ENCODE data around the gene TFPI. TPM values are rescaled to one million over a fixed set of nuclear protein-coding genes. Genes with fewer than 3 reads are reported as not detected.

Gene TFPI
- total and polyA plus RNA-seq, 10 of the 15 experiments (the other 5 are each of a cell fraction or from before 2014, with no cell fraction given) = 0.07 to 0.59 (median 0.34) TPM

DNA sequence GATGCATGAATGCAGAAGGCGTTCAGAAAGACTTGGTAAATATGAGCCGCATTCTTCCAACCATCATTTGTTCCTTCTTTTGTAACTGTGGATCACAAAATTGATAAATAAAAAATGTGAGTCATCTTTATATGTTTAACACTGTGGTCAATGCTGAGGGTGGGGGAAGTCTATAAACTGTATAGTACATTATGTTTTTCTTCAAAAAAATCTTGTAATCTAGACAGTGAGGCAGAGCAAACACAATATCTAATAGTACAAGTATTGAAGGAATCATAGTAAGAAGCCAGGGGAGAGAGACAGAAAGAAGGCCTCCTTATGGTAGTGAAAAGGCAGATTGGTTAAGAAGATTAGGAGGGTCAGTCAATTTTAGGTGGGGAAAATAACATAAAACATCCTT, 75.5 kb downstream of the TFPI start (continued):
- TF ChIP-seq SMAD5 (IDR thresholded peaks at IDR 0.05; ENCODE audit: low read depth) = no peak
- TF ChIP-seq, protein P1, sequence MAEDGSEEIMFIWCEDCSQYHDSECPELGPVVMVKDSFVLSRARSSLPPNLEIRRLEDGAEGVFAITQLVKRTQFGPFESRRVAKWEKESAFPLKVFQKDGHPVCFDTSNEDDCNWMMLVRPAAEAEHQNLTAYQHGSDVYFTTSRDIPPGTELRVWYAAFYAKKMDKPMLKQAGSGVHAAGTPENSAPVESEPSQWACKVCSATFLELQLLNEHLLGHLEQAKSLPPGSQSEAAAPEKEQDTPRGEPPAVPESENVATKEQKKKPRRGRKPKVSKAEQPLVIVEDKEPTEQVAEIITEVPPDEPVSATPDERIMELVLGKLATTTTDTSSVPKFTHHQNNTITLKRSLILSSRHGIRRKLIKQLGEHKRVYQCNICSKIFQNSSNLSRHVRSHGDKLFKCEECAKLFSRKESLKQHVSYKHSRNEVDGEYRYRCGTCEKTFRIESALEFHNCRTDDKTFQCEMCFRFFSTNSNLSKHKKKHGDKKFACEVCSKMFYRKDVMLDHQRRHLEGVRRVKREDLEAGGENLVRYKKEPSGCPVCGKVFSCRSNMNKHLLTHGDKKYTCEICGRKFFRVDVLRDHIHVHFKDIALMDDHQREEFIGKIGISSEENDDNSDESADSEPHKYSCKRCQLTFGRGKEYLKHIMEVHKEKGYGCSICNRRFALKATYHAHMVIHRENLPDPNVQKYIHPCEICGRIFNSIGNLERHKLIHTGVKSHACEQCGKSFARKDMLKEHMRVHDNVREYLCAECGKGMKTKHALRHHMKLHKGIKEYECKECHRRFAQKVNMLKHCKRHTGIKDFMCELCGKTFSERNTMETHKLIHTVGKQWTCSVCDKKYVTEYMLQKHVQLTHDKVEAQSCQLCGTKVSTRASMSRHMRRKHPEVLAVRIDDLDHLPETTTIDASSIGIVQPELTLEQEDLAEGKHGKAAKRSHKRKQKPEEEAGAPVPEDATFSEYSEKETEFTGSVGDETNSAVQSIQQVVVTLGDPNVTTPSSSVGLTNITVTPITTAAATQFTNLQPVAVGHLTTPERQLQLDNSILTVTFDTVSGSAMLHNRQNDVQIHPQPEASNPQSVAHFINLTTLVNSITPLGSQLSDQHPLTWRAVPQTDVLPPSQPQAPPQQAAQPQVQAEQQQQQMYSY (CRISPR knock-in tag; IDR thresholded peaks at IDR 0.05) = no peak

DNA sequence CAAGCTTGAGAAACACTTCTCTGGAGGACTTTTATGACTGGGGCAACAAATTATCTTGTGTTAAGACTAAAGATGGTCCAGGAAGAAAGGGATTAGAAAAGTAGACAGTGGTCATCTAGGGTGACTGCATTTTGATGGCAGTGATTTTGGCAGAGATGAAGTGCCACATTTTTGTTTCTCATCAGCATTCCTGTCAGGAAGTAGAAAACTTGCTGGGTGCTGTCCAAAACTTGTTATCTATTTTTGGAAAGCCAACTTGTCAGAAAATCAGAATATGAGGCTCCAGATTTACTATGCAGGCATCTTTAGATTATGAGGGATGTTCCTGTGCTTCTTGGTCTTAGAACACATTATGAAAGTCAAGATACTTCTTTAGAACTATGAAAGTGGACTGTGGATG, 77.2 kb downstream of the TFPI start:
- no peak overlapping the region for H2AFZ ChIP-seq (ENCODE audit: control insufficient read depth, low read depth, low read length)

More for the DNA sequence above, 77.2 kb downstream of the TFPI start:
- ChIA-PET POLR2A (no interaction called here), RAD21 (ENCODE audit: unreplicated experiment) (interaction anchor here (0.8 to 1.1 kb wide), 2 partner anchors 23 to 24 kb away, joined by 3 read pairs; no protein-coding TSS in a partner anchor), CTCF (interaction anchor here (1.2 to 1.4 kb wide), 3 partner anchors 22 to 614 kb away, joined by 3 to 7 read pairs (median 3); no protein-coding TSS in a partner anchor), SMC1A (ENCODE audit: uncharacterized antibody, unreplicated experiment) (interaction anchor here (0.6 to 1.8 kb wide), 5 partner anchors 12 to 635 kb away, joined by 3 to 10 read pairs (median 4); partner anchors contain the start of gene CALCRL)
- intact Hi-C loops (cut with micrococcal nuclease; ENCODE audit: unreplicated experiment) = no loop called here
- in situ Hi-C loops (cut with MboI) = no loop called here
- Histone ChIP-seq H3K79me2 (ENCODE audit: control insufficient read depth, insufficient read depth, low read length) (no peaks in the 10 kb centered on the region), H3K36me3 (ENCODE audit: control insufficient read depth in 2 of 2, insufficient read depth in 2 of 2, low read length in 1 of 2) (no peaks in the 10 kb centered on the region), H3K4me2 (ENCODE audit: control insufficient read depth, insufficient read depth) (no peak overlapping the region), H4K20me1 (ENCODE audit: control insufficient read depth, insufficient read depth) (no peaks in the 10 kb centered on the region), H3K27ac (ENCODE audit: control insufficient read depth, insufficient read depth) (no peak overlapping the region), H3K4me1 (ENCODE audit: control insufficient read depth, insufficient read depth, low read length) (no peaks in the 10 kb centered on the region), H3K9me3 (replicated peaks; ENCODE audit: control insufficient read depth, insufficient read depth, low read length) (no peaks in the 10 kb centered on the region; the same call in 2 of the 3 replicates), H3K9ac (ENCODE audit: control insufficient read depth, insufficient read depth, low read length) (no peak overlapping the region), H3K4me3 (no peak overlapping the region), H3K27me3 (replicated peaks in 1 of 2; ENCODE audit: control insufficient read depth in 2 of 2, insufficient read depth in 2 of 2, low read length in 1 of 2) (no peaks in the 10 kb centered on the region)
- TF ChIP-seq BRCA1 (IDR thresholded peaks at IDR 0.05; ENCODE audit: low read depth, low read length) = no peak
- TF ChIP-seq, protein P2, sequence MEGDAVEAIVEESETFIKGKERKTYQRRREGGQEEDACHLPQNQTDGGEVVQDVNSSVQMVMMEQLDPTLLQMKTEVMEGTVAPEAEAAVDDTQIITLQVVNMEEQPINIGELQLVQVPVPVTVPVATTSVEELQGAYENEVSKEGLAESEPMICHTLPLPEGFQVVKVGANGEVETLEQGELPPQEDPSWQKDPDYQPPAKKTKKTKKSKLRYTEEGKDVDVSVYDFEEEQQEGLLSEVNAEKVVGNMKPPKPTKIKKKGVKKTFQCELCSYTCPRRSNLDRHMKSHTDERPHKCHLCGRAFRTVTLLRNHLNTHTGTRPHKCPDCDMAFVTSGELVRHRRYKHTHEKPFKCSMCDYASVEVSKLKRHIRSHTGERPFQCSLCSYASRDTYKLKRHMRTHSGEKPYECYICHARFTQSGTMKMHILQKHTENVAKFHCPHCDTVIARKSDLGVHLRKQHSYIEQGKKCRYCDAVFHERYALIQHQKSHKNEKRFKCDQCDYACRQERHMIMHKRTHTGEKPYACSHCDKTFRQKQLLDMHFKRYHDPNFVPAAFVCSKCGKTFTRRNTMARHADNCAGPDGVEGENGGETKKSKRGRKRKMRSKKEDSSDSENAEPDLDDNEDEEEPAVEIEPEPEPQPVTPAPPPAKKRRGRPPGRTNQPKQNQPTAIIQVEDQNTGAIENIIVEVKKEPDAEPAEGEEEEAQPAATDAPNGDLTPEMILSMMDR (IDR thresholded peaks at IDR 0.05 in 2 of 3, conservative IDR thresholded peaks at IDR 0.05 in 1 of 3; ENCODE audit: control insufficient read depth in 2 of 3, extremely low read depth in 1 of 3, insufficient read depth in 1 of 3, low read depth in 3 of 3, low read length in 3 of 3) = no peak
- no peak for TF ChIP-seq PAX8 (IDR thresholded peaks at IDR 0.05)
- TF ChIP-seq IKZF2 (IDR thresholded peaks at IDR 0.05) = no peak
- no peak for TF ChIP-seq MEF2B (IDR thresholded peaks at IDR 0.05; ENCODE audit: partially characterized antibody, poor library complexity, severe bottlenecking)
- no peak for DNase-seq (ENCODE audit: low read depth, low spot score)
- no TSS peak for BruUV-seq (replicated peaks)
- no peak for FAIRE-seq
- no peak for ATAC-seq

Data from GM12878 (cell line).